ENCODE results near the gene FAM193B. TPM values are rescaled to one million over a fixed set of nuclear protein-coding genes. Genes with fewer than 3 reads are reported as not detected.

Gene FAM193B
- total and polyA plus RNA-seq, 8 donors, result 30.1 to 519 (median 45.0) TPM

DNA sequence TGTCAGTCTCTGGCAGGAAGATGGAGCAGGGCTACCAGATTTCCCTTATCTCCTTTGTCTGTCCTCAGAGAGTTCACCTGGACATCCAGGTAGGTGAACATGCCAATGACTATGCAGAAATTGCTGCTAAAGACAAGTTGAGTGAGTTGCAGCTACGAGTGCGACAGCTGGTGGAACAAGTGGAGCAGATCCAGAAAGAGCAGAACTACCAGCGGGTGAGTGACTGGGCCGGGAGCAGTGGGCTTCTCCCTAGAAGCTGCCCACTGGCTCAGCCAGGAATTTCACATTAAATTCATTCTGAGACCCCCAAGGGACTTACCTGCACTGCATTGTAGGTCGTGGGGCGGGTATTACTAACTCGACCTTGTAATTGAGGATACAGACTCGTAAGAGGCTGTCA is 39.7 kb upstream of the FAM193B start:
- TF ChIP-seq, protein P1, sequence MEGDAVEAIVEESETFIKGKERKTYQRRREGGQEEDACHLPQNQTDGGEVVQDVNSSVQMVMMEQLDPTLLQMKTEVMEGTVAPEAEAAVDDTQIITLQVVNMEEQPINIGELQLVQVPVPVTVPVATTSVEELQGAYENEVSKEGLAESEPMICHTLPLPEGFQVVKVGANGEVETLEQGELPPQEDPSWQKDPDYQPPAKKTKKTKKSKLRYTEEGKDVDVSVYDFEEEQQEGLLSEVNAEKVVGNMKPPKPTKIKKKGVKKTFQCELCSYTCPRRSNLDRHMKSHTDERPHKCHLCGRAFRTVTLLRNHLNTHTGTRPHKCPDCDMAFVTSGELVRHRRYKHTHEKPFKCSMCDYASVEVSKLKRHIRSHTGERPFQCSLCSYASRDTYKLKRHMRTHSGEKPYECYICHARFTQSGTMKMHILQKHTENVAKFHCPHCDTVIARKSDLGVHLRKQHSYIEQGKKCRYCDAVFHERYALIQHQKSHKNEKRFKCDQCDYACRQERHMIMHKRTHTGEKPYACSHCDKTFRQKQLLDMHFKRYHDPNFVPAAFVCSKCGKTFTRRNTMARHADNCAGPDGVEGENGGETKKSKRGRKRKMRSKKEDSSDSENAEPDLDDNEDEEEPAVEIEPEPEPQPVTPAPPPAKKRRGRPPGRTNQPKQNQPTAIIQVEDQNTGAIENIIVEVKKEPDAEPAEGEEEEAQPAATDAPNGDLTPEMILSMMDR (IDR thresholded peaks at IDR 0.05), result no peak
- peak overlapping the region in 2 of 4 donors; percentile 80 to 94 for H3K4me3 ChIP-seq
- H3K9me3 ChIP-seq, result no peaks in the 10 kb centered on the region
- H3K36me3 ChIP-seq, result peaks cover 0 to 33% (median 22%) of the 10 kb centered on the region in 3 donors
- no peak for FAIRE-seq
- intact Hi-C loops (cut with DNase I), result no loop called here
- no peaks in the 10 kb centered on the region for H3K27me3 ChIP-seq
- 55 to 68% methylated on average over 8 of the region's 8 CpGs for WGBS, 2 donors
- no peak for ATAC-seq
- DNase-seq, result peak in 1 of 6 donors; percentile 18
- peaks cover 0 to 21% (median 6%) of the 10 kb centered on the region in 3 donors for H3K4me1 ChIP-seq
- H3K27ac ChIP-seq, result no peak overlapping the region

- peak overlapping the region; percentile 5 to 94 (median 80) for H3K4me3 ChIP-seq
- ATAC-seq, result no peak
- intact Hi-C loops (cut with DNase I), result no loop called here
- FAIRE-seq, result no peak
- no peaks in the 10 kb centered on the region for H3K27me3 ChIP-seq
- TF ChIP-seq, protein P1 (IDR thresholded peaks at IDR 0.05), result no peak
- no peaks in the 10 kb centered on the region for H3K9me3 ChIP-seq
- peaks cover 0 to 16% (median 6%) of the 10 kb centered on the region in 3 donors for H3K4me1 ChIP-seq
- no peak overlapping the region for H3K27ac ChIP-seq
- no peak for DNase-seq
- H3K36me3 ChIP-seq, result peaks cover 0 to 33% (median 22%) of the 10 kb centered on the region in 3 donors
- 38 to 51% methylated on average over 3 of the region's 3 CpGs for WGBS, 2 donors
These were observed 39.1 kb upstream of the FAM193B start for GRCh38 chr5:177593511-177593910.

- H3K4me3 ChIP-seq, result peak overlapping the region; percentile 79 to 94 (median 80)
- 31 to 34% methylated on average over 13 of the region's 13 CpGs for WGBS, 2 donors
- H3K27me3 ChIP-seq, result no peaks in the 10 kb centered on the region
- peak overlapping the region in 1 of 4 donors; percentile 70 for H3K27ac ChIP-seq
- DNase-seq, result no peak
- H3K4me1 ChIP-seq, result peaks cover 0 to 15% (median 6%) of the 10 kb centered on the region in 3 donors
- intact Hi-C loops (cut with DNase I), result no loop called here
- peaks cover 0 to 33% (median 22%) of the 10 kb centered on the region in 3 donors for H3K36me3 ChIP-seq
- no peaks in the 10 kb centered on the region for H3K9me3 ChIP-seq
- TF ChIP-seq, protein P1 (IDR thresholded peaks at IDR 0.05), result no peak
- ATAC-seq, result no peak
- FAIRE-seq, result no peak
These were observed 38.5 kb upstream of the FAM193B start for GRCh38 chr5:177592905-177593304.

DNA sequence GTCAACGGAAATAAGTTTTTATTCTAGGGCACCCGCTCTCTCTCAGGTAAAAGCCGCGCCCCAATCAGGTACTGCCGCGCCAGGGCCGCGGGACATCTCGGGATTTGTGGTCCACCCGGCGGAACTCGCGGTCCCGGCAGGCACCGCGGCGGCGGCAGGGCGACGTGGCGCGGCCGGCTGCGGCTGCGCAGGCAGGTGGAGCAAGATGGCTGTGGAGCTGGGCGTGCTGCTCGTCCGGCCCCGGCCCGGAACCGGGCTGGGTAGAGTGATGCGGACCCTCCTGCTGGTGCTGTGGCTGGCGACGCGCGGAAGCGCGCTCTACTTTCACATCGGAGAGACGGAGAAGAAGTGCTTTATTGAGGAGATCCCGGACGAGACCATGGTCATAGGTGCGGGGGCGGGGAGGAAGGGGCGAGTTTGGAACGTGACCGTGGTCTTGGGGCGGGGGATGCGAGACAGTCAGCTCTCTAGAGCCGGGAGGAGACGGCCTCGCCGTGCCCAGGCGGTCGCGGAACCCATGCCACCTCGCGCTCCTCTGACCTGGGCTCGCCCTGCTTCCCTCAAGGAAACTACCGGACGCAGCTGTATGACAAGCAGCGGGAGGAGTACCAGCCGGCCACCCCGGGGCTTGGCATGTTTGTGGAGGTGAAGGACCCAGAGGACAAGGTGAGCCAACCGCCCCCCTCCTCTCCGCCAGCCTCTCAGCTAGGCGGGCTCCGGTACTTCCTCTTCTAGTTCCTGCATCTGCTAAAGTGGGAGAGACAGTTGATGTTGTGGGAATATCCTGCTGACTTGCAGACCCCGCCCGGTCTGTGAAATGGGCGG is 37.9 kb upstream of the FAM193B start, which contains the start of gene TMED9:
Gene TMED9 (plus strand): TSS at position 194 of the 825 bp plus-strand sequence. CDS start 12 bp downstream, at position 206.
- TF ChIP-seq, protein P1 (IDR thresholded peaks at IDR 0.05), result no peak
- peaks cover 0 to 15% (median 6%) of the 10 kb centered on the region in 3 donors for H3K4me1 ChIP-seq
- peak; percentile 86 to 96 (median 91) for DNase-seq
- no peak for FAIRE-seq
- intact Hi-C loops (cut with DNase I), result no loop called here
- H3K27me3 ChIP-seq, result no peaks in the 10 kb centered on the region
- ATAC-seq, result peak; percentile 96 to 98 (median 97)
- H3K4me3 ChIP-seq, result peak within 1 kb of the TSS; percentile 79 to 94 (median 80)
- H3K9me3 ChIP-seq, result no peaks in the 10 kb centered on the region
- peak within 1 kb of the TSS; percentile 70 to 82 (median 79) for H3K27ac ChIP-seq
- 0% methylated on average over 69 to 70 of the region's 71 CpGs for WGBS, 2 donors
- H3K36me3 ChIP-seq, result peaks cover 0 to 33% (median 22%) of the 10 kb centered on the region in 3 donors

DNA sequence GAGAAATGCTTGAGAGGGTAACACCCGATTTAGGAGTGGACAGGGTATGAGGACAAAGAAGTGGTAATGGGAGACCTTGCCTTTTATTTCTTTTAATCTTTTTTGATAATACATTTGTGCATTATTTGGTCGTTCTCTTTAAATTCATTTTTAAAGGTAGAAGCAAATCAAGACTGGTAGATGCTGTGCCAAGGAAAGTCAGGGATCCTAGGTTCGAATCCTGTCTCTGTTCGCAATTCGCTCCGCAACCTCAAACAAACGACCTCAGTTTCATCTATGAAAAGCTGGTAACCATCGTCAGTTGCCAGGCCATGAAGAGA is 37.3 kb upstream of the FAM193B start:
- H3K36me3 ChIP-seq, result peaks cover 0 to 33% (median 22%) of the 10 kb centered on the region in 3 donors
- H3K4me1 ChIP-seq, result peaks cover 0 to 15% (median 6%) of the 10 kb centered on the region in 3 donors
- intact Hi-C loops (cut with DNase I), result no loop called here
- H3K27ac ChIP-seq, result no peak overlapping the region
- ATAC-seq, result no peak
- TF ChIP-seq, protein P1 (IDR thresholded peaks at IDR 0.05), result no peak
- no peaks in the 10 kb centered on the region for H3K27me3 ChIP-seq
- DNase-seq, result no peak
- WGBS, 2 donors, result 12 to 14% methylated on average over 8 of the region's 8 CpGs
- no peak for FAIRE-seq
- peak overlapping the region in 2 of 4 donors; percentile 80 to 94 for H3K4me3 ChIP-seq
- H3K9me3 ChIP-seq, result no peaks in the 10 kb centered on the region
